AG04450 (cell line): ENCODE data around the gene CHST11. TPM values are rescaled to one million over a fixed set of nuclear protein-coding genes. Genes with fewer than 3 reads are reported as not detected.

Experiments used
- CTCF ChIA-PET: fragments of 300-600, 350-600 bp; formaldehyde crosslinking; extraction: SDS; loops from one replicate; lab custom pipeline; 2022; ENCODE audit warnings: antibody characterized with exemption, inconsistent platforms; lab: Charles Lee
- POLR2A ChIA-PET: fragments of 350-600 bp; formaldehyde crosslinking; extraction: SDS; loops from one replicate; lab custom pipeline; 2021; ENCODE audit warnings: antibody characterized with exemption, inconsistent platforms; lab: Yijun Ruan, JAX
- DNase-seq: peaks from one replicate; pipeline ENCODE4 v3.0.0-alpha.2; 2011; ENCODE audit warnings: low read depth, low spot score
- H3K27ac ChIP-seq: one replicate; pipeline ENCODE4 v1.5.1; 2012; ENCODE audit warnings: low read depth, low read length, control low read depth
- H3K27me3 ChIP-seq: one replicate; pipeline ENCODE4 v1.6.0; 2012; ENCODE audit warnings: low read length; ENCODE audit not compliant: control insufficient read depth, insufficient read depth
- H3K4me3 ChIP-seq: 2 replicates; pipeline ENCODE4 v1.5.1; 2011; ENCODE audit warnings: mild to moderate bottlenecking, low read depth, low read length, control low read depth
- H3K9me3 ChIP-seq: 2 replicates; pipeline ENCODE4 v1.5.1; 2012; ENCODE audit warnings: low read length; ENCODE audit not compliant: control insufficient read depth, insufficient read depth
- CTCF ChIP-seq: IDR thresholded peaks from 2 replicates; pipeline ENCODE4 v1.5.1; 2011; ENCODE audit warnings: low read depth, low read length, control low read depth, inconsistent platforms
- polyA plus RNA-seq: library from polyadenylated mRNA; depleted of rRNA; stranded (reverse); fragments of >200 nt; gene quantifications from 2 replicates; pipeline ENCODE4 v1.2.3, GENCODE V29; 2011

Gene CHST11
- polyA plus RNA-seq, 1 experiment, result 2.7 TPM

DNA sequence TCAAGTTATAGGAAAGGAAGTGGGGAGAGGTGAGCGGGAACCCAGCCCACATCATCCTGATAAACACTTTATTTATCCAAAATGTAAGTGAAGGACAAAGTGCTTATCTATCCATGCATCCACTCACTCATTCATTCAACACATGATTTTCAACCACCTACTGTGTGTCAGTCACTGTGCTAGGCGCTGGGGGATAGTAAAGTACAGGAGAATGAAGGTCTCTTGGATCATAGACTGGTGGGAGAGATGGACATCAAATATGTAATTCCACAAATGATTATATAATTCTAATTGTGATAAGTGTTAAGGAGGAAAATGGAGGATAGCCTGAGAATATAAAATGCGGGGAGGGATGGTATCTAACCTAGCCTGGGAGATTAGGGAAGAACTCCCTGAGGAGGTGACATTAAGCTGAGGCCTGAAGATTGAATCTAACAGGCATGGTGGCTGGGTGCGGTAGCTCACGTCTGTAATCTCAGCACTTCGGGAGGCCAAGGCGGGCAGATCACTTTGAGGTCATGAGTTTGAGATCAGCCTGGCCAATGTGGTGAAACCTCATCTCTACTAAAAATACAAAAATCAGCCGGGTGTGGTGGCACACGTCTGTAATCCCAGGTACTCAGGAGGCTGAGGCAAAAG, 41.3 kb upstream of the CHST11 start:
- CTCF ChIA-PET, result no interaction called here
- POLR2A ChIA-PET, result interaction anchor here (0.6 kb wide), 1 partner anchor 11 kb away, joined by 4 read pairs; no protein-coding TSS in a partner anchor
- Histone ChIP-seq H3K27me3 (peaks cover 13% of the 10 kb centered on the region), H3K27ac (no peak overlapping the region), H3K4me3 (no peak overlapping the region), H3K9me3 (no peaks in the 10 kb centered on the region; the same call in 1 of the 2 replicates)
- DNase-seq, result no peak
- TF ChIP-seq CTCF, result no peak

DNA sequence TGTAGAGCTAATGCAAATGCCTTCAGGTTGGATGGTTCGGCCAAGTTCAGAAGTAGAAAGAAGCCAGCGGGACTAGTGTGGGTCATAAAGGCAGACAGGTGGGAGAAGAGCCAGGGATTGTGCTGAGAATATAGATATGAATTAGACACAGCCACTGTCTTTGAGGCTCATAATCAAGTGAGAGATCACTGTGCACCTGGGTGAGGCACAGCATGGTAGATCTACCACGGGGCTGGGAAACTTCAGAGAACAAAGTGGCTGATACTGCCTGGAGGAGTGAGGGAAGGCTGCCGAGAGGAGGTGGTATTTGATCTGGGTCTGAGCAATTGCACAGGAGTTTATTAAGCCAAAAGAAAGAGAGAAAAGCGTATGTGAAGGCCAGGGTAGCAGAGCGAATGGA, 40.6 kb upstream of the CHST11 start:
- H3K27me3 ChIP-seq, result peaks cover 13% of the 10 kb centered on the region
- ChIA-PET CTCF (no interaction called here), POLR2A (interaction anchor here (0.6 kb wide), 1 partner anchor 11 kb away, joined by 4 read pairs; no protein-coding TSS in a partner anchor)
- H3K4me3 ChIP-seq, result no peak overlapping the region
- H3K27ac ChIP-seq, result no peak overlapping the region
- TF ChIP-seq CTCF, result no peak
- no peak for DNase-seq
- no peaks in the 10 kb centered on the region; the same call in 1 of the 2 replicates for H3K9me3 ChIP-seq

DNA sequence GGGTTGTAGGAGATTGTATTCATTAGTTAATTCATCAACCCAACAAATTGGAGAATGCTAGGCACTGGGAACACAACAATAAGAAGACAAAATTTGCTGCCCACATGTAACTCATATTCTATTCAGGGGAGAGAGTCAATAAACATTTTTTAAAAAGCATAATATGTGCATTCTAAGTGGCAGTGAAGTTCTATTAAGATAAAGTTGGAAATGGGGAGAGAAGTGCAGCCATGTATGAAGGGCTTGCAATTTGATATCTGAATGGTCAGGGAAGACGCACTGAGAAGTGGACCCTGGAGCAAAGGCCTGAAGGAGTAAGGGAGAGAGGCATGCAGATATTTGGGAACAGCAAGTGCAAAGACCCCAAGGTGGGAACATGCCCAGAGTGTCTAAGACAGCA, 40.2 kb upstream of the CHST11 start:
- ChIA-PET POLR2A (no interaction called here), CTCF (no interaction called here)
- Histone ChIP-seq H3K4me3 (no peak overlapping the region), H3K27me3 (peaks cover 13% of the 10 kb centered on the region), H3K27ac (no peak overlapping the region), H3K9me3 (no peaks in the 10 kb centered on the region; the same call in 1 of the 2 replicates)
- TF ChIP-seq CTCF, result no peak
- DNase-seq, result no peak

DNA sequence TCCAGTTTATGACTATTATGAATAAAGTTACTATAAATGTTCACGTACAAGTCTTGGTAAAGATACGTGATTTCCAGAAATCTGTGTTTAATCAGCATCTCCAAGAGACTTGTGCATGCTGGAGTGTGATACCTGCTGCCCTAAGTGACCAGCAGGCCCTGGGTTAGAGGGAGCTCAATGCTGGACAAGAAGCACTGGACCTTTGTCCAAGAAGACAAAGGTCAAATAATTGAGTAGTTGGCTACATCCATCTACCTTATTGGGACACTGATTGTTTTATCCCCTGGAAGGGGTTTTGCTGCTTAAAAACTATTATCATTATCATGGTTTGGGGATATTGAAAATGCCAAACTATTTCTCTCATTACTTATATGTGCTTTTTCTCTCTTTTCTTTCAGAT, 37.0 kb upstream of the CHST11 start:
- H3K27ac ChIP-seq, result no peak overlapping the region
- no peak overlapping the region for H3K4me3 ChIP-seq
- no peak for TF ChIP-seq CTCF
- H3K9me3 ChIP-seq, result no peaks in the 10 kb centered on the region
- H3K27me3 ChIP-seq, result peaks cover 7% of the 10 kb centered on the region
- ChIA-PET CTCF (interaction anchor here (0.7 to 1.4 kb wide), 2 partner anchors 38 to 216 kb away, joined by 3 to 6 read pairs; no protein-coding TSS in a partner anchor), POLR2A (no interaction called here)
- DNase-seq, result no peak

GRCh38 chr12:104420868-104421267, 35.9 kb upstream of the CHST11 start:
- no peak for DNase-seq
- Histone ChIP-seq H3K4me3 (no peak overlapping the region), H3K9me3 (no peaks in the 10 kb centered on the region), H3K27me3 (peaks cover 9% of the 10 kb centered on the region), H3K27ac (no peak overlapping the region)
- no peak for TF ChIP-seq CTCF
- ChIA-PET CTCF (interaction anchor here (0.6 kb wide), 1 partner anchor 28 kb away, joined by 3 read pairs; no protein-coding TSS in a partner anchor), POLR2A (no interaction called here)
